Measurements from ENCODE around the gene CTXN1. TPM values are rescaled to one million over a fixed set of nuclear protein-coding genes. Genes with fewer than 3 reads are reported as not detected.

CTXN1 gene
- polyA plus RNA-seq, 1 of the 3 experiments (the other 2 are of a cell fraction): 53.8 TPM

DNA sequence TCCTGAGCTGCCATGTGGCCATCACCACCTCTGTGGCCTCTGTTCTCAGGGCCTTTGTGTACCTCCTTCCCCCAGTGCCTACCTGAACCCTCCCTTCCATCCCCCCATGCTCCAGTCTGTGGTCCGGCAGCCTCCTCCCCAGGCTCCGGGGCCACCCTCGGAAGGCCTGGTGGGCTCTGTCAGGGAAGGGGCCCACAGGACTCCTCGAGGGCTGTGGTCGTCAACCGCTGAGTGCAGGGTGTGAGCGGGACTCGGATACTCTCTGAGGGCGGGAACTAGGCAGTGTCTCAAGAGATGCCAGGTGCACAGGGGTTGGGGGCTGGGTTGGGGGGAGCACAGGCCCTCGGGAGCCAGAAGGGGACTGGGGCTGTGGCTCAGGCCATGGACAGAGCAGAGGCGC lies 18.4 kb downstream of the CTXN1 start (continued):
- TF ChIP-seq, protein P1, sequence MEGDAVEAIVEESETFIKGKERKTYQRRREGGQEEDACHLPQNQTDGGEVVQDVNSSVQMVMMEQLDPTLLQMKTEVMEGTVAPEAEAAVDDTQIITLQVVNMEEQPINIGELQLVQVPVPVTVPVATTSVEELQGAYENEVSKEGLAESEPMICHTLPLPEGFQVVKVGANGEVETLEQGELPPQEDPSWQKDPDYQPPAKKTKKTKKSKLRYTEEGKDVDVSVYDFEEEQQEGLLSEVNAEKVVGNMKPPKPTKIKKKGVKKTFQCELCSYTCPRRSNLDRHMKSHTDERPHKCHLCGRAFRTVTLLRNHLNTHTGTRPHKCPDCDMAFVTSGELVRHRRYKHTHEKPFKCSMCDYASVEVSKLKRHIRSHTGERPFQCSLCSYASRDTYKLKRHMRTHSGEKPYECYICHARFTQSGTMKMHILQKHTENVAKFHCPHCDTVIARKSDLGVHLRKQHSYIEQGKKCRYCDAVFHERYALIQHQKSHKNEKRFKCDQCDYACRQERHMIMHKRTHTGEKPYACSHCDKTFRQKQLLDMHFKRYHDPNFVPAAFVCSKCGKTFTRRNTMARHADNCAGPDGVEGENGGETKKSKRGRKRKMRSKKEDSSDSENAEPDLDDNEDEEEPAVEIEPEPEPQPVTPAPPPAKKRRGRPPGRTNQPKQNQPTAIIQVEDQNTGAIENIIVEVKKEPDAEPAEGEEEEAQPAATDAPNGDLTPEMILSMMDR (IDR thresholded peaks at IDR 0.05): no peak
- no peak for TF ChIP-seq TEAD4 (IDR thresholded peaks at IDR 0.05; ENCODE audit: borderline replicate concordance, insufficient read depth)
- TF ChIP-seq CHD2 (IDR thresholded peaks at IDR 0.05; ENCODE audit: low read length, partially characterized antibody): no peak

DNA sequence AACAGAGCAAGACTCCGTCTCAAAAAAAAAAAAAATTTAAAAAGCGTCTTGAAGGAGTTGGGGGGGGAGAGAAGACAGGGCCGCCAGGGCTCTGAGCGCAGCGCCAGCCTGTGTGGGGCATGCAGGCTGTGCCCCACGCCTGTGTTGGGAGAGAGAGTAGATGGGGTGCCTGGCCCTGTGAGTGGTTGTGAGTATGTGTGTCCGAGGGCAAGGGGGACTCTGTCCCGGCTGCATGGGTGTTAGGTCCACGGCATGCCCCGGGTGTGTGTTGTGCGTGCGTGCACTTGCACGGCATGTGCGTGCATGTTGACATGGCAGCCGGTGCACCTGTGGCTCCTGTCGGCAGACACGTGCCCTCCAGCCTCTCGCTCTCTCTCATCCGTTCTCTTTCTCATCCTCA lies 18.8 kb downstream of the CTXN1 start:
- Histone ChIP-seq H3F3A (replicated peaks; ENCODE audit: insufficient read depth) (no peaks in the 10 kb centered on the region), H3K27ac (ENCODE audit: low read depth in 2 of 2, low read length in 1 of 2) (no peak overlapping the region), H2AFZ (ENCODE audit: low read depth) (no peak overlapping the region), H3K4me3 (ENCODE audit: low read depth in 2 of 2, low read length in 1 of 2) (no peak overlapping the region), H3K9me2 (no peaks in the 10 kb centered on the region), H3K27me3 (ENCODE audit: insufficient read depth) (no peaks in the 10 kb centered on the region), H4K20me1 (ENCODE audit: insufficient read depth) (peaks cover 36% of the 10 kb centered on the region), H3K9ac (no peak overlapping the region), H3K79me2 (ENCODE audit: insufficient read depth) (peaks cover 43% of the 10 kb centered on the region), H3K4me2 (no peak overlapping the region), H3K9me3 (no peaks in the 10 kb centered on the region), H3K4me1 (ENCODE audit: control insufficient read depth in 1 of 2, insufficient read depth in 2 of 2, low read depth in 1 of 2, low read length in 1 of 2) (peaks cover 0 to 19% of the 10 kb centered on the region in 2 experiments; a peak in 2 of 4 replicates), H3K36me3 (replicated peaks in 1 of 2; ENCODE audit: control insufficient read depth in 1 of 2, insufficient read depth in 2 of 2, low read length in 1 of 2) (peaks cover 3 to 26% of the 10 kb centered on the region in 2 experiments)
- 95% methylated on average over 18 of the region's 19 CpGs for WGBS (ENCODE audit: low lambda C conversion rate)
- DNase-seq: no peak
- ChIA-PET POLR2A (interaction anchor here (1.3 kb wide), 1 partner anchor 10 kb away, joined by 5 read pairs; no protein-coding TSS in a partner anchor), CTCF (no interaction called here)
- TF ChIP-seq, protein P2, sequence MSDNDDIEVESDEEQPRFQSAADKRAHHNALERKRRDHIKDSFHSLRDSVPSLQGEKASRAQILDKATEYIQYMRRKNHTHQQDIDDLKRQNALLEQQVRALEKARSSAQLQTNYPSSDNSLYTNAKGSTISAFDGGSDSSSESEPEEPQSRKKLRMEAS (IDR thresholded peaks at IDR 0.05; ENCODE audit: low read depth): no peak

DNA sequence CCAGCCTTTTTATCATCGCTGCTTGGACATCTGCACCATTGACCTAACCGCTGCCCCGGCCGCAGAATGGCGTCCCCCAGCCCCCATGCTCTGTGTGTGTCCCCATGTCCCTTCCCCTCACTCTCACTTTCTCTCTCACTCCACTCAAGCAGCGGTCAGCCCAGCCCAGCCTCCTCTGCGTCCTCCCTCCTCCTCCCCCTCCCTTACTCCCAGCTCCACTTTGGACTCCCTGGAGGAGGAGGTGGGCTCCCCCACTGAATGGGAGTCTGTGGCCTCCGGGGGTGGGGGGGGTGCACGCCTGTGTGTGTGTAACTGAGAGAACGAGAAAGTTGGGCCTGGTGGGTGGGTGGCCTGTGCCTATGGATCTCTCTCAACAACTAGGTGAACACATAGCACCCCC lies 20.1 kb downstream of the CTXN1 start:
- 99% methylated on average over 9 of the region's 10 CpGs for WGBS (ENCODE audit: low lambda C conversion rate)

More for the DNA sequence above, 20.1 kb downstream of the CTXN1 start:
- no peaks in the 10 kb centered on the region for H3K9me2 ChIP-seq
- no peak overlapping the region; the same call in 1 of the 2 replicates for H3K4me2 ChIP-seq
- no peak overlapping the region for H3K27ac ChIP-seq (ENCODE audit: low read depth in 2 of 2, low read length in 1 of 2)
- no peak overlapping the region for H3K4me3 ChIP-seq (ENCODE audit: low read depth in 2 of 2, low read length in 1 of 2)
- H2AFZ ChIP-seq (ENCODE audit: low read depth): no peak overlapping the region
- H3K4me1 ChIP-seq (ENCODE audit: control insufficient read depth in 1 of 2, insufficient read depth in 2 of 2, low read depth in 1 of 2, low read length in 1 of 2): peaks cover 0 to 19% of the 10 kb centered on the region in 2 experiments; a peak in 2 of 4 replicates
- H3K9ac ChIP-seq: no peak overlapping the region
- DNase-seq: no peak
- no peaks in the 10 kb centered on the region for H3K27me3 ChIP-seq (ENCODE audit: insufficient read depth)
- ChIA-PET CTCF (no interaction called here), POLR2A (no interaction called here)
- H4K20me1 ChIP-seq (ENCODE audit: insufficient read depth): peaks cover 36% of the 10 kb centered on the region
- H3F3A ChIP-seq (replicated peaks; ENCODE audit: insufficient read depth): no peaks in the 10 kb centered on the region
- TF ChIP-seq RCOR1 (IDR thresholded peaks at IDR 0.05; ENCODE audit: low read length) (no peak), GABPA (IDR thresholded peaks at IDR 0.05; ENCODE audit: low read depth) (no peak), NFIC (IDR thresholded peaks at IDR 0.05; ENCODE audit: borderline replicate concordance) (no peak), JUND (IDR thresholded peaks at IDR 0.05) (no peak), TAF1 (IDR thresholded peaks at IDR 0.05; ENCODE audit: borderline replicate concordance, low read depth, low read length) (no peak), CHD2 (IDR thresholded peaks at IDR 0.05; ENCODE audit: low read length, partially characterized antibody) (no peak), SIN3A (IDR thresholded peaks at IDR 0.05; ENCODE audit: borderline replicate concordance, low read depth, low read length) (no peak), FOXM1 (IDR thresholded peaks at IDR 0.05; ENCODE audit: low read depth) (no peak), RAD21 (IDR thresholded peaks at IDR 0.05; ENCODE audit: low read length) (no peak), EP300 (IDR thresholded peaks at IDR 0.05; ENCODE audit: borderline replicate concordance in 1 of 2, low read depth in 1 of 2, low read length in 1 of 2) (no peak), TCF12 (IDR thresholded peaks at IDR 0.05) (no peak), EZH2phosphoT487 (IDR thresholded peaks at IDR 0.05; ENCODE audit: borderline replicate concordance, low read depth) (no peak)
- TF ChIP-seq, protein P2 (IDR thresholded peaks at IDR 0.05; ENCODE audit: low read depth): no peak
- TF ChIP-seq, protein P3, sequence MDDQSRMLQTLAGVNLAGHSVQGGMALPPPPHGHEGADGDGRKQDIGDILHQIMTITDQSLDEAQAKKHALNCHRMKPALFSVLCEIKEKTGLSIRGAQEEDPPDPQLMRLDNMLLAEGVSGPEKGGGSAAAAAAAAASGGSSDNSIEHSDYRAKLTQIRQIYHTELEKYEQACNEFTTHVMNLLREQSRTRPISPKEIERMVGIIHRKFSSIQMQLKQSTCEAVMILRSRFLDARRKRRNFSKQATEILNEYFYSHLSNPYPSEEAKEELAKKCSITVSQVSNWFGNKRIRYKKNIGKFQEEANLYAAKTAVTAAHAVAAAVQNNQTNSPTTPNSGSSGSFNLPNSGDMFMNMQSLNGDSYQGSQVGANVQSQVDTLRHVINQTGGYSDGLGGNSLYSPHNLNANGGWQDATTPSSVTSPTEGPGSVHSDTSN (IDR thresholded peaks at IDR 0.05): no peak
- TF ChIP-seq, protein P4, sequence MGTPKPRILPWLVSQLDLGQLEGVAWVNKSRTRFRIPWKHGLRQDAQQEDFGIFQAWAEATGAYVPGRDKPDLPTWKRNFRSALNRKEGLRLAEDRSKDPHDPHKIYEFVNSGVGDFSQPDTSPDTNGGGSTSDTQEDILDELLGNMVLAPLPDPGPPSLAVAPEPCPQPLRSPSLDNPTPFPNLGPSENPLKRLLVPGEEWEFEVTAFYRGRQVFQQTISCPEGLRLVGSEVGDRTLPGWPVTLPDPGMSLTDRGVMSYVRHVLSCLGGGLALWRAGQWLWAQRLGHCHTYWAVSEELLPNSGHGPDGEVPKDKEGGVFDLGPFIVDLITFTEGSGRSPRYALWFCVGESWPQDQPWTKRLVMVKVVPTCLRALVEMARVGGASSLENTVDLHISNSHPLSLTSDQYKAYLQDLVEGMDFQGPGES (IDR thresholded peaks at IDR 0.05; ENCODE audit: low read depth, low read length): no peak
- no peaks in the 10 kb centered on the region for H3K9me3 ChIP-seq
- H3K79me2 ChIP-seq (ENCODE audit: insufficient read depth): peaks cover 43% of the 10 kb centered on the region
- H3K36me3 ChIP-seq (replicated peaks in 1 of 2; ENCODE audit: control insufficient read depth in 1 of 2, insufficient read depth in 2 of 2, low read length in 1 of 2): peaks cover 3 to 15% of the 10 kb centered on the region in 2 experiments

Data from SK-N-SH (cell line).